HG03196 (cell line): ENCODE data around the gene PARVA.

ENCODE experiments used
- ATAC-seq: cut with Tn5 transposase; IDR thresholded peaks from one replicate; pipeline ENCODE4 v1.9.1; 2021; ENCODE audit not compliant: unreplicated experiment

Gene PARVA

DNA sequence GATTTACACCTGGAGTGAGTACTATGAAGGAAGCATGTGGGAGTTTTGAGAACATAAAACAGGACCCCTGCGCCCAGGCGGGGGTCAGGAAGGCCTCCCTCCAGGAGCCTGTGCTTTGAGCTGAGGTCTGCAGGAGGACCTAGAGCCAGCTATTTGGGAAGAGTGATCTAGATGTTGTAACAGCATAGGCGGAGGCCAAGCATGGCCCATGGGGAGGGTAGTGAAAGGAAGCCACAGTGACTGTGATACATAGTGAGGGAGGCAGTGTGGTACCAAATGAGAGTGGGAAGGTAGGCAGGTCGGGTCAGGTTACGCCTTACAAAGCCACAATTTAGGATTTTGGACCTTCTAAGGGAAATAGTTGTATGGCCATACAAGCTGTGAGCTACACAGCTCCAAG lies 147.5 kb downstream of the PARVA start:
- ATAC-seq = no peak

DNA sequence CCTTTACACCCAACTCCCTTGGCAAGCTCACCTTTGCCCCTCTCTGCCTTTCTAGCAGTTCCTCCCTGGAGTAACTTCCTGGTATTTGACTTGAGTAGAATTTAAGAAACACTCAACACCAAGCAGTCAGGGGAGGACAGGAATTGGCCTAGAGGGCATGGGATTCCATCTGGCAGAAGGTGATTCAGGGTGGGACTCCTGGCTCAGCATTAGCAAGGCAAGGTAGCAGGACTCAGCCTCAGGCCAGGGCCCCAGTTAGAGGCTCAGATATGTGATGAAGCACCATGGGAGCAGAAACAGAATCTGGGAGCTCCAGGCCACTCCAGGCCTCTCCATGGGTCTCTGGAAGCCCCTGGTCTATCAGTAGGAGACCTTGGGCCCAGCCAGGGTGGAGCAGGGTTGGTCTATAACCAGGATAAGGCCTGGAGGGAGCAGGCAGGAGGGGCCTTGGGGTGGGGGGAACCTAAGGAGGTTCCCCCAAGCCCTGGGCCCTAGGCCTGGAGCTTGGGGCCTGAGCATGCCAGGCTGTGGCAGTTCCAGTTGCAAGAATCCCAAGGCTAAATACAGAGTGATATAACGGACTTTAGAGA lies 148.2 kb downstream of the PARVA start:
- no peak for ATAC-seq

DNA sequence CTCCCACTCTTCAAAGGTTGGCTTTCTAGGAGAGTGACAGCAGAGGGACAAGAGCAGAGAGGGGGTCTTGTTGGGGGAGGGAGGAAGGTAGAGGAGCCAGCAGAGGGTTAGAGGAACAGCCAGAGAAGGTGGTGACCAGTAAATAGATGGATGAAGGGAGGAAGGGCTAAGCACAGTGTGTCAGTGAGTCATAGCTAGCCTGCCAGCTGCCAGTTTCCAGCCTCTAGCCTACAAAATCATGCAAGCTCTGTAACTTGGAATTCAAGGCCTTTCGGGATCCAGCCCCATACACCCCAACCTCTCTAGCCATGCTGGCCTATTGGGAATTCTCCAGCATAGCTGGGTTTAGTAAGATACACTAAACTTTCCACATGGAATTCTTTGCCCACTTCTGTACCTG lies 149.4 kb downstream of the PARVA start:
- no peak for ATAC-seq

DNA sequence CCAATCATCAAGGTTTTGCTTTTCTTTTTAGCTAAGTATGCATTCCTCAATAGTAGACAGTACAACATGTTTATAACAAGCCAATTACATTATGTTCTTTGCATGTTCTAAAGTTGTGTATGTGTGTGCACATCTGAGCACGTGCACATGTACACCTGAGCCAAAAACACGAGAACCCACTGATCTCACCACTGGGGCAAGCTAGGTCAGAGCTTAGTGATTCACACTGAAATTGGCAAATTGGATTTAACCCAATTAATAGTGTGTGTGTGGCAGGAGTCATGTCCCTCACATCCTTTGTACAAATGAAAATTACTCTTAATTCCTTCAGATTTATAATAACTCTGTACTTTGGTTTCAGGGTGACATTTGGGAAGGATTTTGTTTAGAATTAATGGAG lies 151.1 kb downstream of the PARVA start:
- ATAC-seq = no peak

DNA sequence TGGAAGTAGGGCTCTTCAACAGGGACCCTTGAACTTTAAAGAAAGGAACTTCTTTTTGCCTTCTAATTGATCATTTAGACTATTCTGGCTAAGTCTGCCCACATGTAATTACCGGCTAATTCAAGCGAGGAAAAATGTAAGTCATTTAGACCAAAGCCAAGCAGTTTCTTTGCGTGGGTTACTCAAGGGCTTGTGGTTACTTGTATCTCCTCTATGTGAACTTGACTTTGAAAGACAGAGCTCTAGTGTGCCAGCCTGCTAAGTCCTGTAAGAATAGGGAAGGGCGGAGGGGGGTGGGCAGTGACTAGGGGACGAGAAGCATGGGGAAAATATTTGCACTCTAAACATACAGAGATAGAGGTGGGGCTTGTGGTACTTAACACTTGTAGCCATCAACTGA lies 151.7 kb downstream of the PARVA start:
- no peak for ATAC-seq

DNA sequence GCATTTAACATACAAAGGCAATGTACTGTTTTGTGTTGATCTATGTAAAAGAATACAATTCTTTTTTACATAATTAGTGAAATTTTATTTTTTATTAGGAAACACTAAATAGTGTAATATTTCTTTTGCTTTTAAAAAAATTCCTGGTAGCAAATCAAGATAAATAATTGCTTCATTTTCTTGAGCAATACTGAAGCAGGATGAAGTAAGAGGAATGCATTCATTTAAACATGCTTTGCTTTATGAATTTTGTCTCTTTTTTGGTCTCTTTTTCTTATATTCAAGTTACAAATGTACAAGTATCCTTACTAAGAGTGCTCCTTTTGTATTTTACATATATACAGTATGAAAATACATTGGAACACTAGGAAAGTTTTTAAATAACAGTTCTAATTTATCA lies 152.4 kb downstream of the PARVA start:
- no peak for ATAC-seq

DNA sequence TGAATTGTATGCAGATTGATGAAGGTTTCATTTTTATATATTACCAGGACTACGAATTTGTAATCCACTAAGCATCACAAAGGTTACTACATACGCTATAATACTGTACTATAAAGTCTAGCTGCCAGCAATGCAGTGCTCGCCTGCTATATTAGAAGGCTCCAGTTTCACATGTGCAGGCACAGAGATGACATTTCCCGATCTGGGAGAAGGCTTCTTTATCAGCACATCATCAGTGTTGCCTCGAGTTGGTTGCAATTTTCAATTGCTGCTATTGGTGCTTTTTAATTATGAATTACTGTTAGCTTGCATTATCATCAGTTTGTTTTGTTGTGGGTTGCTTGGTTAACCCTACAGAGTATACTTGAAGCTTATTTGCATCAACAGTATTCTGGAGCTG lies 153.6 kb downstream of the PARVA start:
- no peak for ATAC-seq

DNA sequence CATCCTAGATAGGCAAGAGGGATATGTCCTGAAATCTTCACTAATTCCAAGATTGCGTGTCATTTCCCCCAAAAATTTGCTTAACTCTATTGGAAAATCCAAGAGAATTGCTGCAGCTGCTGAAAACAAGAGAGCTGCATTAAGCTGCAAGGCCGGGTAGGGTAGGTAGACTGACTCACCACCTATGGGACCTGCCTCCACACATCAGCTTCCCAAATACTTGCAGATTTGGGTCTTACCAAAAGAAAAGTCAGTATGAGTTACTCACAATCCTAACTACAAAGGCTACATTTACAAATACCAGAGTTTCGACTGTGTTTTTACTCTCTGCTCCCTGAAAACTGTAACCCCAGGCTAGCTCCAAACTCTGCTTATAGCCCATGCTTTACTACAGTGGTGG lies 154.3 kb downstream of the PARVA start:
- no peak for ATAC-seq

DNA sequence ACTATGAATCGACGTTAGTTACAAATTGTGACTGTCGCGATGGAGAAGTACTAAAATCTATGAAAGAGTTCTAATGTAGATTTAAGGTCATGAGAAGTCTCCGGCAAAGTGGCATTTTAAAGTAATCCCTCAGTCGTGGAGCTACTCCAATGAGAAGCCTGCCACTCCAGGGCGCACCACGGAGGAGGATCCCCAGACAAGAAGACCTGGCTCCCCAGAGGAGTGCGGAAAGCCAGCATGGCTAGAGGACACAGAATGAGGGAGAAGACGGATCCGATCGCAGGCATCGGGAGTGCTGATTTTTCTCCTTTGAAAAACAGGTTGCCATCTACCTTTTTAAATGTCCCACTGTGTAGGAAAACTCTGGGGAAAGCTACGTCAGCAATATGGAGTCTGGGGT lies 155.2 kb downstream of the PARVA start:
- ATAC-seq = no peak

DNA sequence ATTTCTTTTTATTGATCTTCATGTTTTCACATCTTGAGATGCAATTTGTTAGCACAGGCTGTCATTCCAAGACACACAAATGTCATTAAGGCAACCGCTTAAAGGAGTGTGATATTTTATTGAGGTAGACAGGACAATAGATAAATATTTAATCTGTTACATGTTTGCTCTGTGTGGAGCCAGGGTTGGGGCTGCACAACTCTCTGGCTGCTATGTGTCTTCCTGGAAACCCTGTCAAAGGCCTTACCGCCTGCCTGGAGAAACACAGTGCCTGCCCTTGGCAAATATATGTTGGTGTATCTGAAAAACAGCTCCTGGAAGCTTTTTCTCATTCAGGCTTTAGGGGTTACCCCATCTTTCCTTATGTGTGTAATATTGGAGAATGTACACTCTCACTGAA lies 157.2 kb downstream of the PARVA start:
- ATAC-seq = no peak

DNA sequence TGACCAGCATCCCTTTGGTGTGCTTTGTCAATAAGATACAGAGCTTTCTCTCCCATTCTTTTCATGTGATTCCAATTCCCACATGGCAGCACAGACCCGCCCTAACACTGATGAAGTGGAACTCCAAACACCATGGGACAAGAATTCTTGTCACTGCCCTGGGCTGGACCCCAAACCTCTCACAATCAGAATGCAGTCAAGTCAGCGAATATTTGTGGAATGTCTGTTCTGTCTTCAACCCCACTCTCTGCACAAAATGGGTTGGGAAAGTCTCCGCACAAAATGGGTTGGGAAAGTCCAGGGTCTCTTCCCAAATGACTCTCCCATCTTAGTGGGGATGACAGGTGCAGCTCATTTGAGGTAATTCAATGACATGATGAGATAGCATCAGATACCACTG lies 157.9 kb downstream of the PARVA start:
- no peak for ATAC-seq

DNA sequence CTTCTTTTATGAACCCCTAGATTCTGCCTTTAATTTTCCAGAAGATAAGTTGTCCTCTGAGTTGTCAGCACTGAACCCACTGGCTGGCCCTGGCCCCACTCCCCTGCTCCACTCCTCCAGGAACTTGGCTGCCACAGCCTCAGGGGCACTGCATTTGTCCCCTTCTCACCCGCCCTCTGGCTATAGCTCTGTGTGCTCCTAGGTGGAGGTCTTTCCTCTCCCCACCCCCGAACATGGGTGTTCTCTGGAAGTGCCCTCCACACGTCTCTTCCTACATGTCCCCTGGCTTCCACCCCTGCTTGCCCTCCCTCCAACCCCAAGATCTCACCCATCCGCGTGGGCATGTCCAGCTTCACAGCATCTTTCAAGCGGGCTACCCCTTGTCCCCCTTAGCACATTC lies 159.2 kb downstream of the PARVA start:
- no peak for ATAC-seq

DNA sequence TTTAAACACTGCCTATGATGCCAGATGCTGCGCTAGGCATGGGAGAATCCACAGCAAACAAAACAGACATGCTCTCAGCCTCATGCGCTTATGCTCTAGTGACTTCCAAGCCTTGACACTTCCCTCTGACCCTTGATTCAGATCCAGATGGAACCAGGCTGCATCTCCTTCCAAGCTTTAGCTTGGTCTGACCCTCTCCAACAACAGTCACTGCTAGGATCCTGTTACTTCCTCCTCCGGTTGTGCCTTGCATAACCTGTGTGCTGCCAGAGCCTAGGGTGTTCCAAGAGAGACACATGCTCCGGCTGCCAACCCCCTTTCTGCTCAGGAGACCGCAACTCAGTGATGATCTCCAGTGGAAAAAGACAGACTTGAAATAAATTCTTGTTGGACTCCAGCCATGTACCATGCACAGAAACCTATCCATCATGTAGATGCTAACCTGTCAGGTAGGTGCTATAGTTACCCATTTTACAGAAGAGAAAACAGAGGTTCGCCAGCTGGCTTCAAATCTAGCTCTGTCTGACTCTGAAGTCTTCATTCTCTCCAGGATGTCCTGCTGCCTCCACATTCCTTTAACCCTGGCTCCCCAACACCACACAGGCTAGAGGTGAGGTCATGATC lies 160.5 kb downstream of the PARVA start:
- no peak for ATAC-seq

DNA sequence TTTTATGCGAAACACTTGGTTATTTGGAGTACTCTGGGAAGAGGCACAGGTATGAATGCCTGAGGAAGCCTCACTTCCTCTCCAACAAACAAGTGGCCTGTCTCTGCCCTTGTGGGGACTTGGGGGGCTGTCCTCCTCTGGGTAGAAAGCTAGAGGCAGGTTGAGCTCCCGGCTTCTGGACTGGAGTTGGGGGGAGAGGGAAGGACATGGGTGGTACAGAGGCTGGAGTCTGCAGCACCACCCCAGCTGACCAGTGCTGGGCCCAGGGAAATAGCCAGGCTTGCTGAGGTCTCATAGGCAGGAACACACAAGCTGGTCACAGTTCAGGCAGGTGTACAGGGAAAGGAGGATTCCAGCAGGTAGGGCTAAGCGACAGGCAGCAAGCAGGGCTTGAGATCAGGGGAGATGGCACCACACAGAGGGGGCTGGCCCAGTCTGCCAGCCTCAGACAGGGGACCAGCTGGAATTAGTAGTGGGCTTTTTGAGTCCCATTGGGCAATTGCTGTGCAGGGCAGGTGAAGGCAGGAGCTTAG lies 161.6 kb downstream of the PARVA start:
- ATAC-seq = no peak

DNA sequence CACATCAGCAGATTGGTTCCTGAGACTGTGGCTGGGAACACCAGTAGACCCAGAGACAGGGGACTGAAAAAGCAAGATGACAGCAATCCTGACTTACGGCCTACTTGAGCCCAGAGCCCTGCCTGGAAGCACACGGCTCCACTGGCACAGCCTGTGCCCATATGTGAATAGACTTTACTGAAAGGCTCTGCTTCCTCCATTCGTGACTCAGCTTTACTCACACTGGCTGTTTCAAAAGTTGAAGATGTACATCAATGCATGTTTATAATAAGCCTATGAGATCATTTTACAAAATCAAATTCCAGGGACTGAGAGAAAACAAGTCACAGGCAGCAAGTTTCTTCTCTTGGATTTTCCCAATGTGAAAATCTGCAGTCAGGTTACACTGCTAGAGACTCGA lies 162.2 kb downstream of the PARVA start:
- no peak for ATAC-seq

DNA sequence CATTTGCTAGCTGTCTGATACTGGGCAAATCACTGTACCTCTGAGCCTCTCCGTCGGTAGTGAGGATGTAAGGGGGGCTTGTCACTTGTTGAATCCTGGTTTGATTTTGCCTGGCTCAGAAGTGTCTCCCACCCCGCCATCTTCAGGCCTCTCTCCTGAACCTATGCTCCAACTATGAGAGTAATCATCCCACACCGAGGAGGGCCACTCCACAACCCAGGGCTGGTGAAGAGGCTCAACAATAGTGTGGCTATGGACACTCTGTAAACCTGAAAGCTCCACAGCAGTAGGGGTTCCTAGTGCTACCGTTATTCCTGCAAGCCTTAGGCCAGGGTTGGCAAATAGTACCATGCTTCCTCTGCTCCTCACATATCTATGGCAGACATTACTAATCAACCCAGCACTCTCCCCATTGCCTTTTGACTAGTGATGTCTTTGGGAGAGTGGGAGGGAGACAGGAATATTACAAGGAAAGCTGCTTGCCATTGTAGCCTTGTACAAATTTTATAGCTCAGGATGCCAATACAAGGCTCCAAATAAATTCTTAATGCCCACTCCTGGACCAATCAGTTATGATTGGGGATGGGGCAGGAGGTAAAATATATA lies 162.8 kb downstream of the PARVA start:
- no peak for ATAC-seq

DNA sequence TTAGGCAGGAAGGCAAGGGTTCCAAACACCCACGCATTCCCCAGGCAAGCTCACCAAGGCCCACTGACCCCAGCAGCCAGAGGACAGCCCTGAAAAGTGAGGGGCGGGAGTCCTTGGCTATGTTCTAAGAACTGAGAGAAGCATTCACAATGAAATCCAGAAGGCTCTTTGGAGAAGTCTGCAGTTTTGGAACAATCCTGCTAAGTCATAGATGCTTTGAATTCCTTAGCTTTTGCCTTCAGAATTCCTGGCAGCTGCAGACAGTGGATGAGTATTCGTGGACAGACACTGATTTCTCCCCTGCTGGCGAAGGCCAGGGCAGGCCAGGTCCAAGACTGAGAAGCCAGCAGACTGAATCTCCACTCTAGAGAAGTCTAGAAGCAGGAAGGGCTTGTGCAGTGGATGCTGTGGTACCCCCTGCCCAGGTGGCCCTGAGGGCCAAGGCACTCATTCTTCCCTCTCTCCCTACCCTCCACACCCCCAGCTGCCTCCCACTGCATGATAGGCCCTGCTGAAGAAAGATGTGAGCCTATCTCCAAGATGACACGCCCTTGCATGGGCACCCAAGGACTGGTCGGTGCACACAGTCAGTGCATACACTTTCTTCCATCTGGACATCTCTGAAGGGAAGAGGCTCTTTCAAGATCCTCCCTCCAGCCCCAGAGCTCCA lies 163.7 kb downstream of the PARVA start:
- ATAC-seq = no peak

DNA sequence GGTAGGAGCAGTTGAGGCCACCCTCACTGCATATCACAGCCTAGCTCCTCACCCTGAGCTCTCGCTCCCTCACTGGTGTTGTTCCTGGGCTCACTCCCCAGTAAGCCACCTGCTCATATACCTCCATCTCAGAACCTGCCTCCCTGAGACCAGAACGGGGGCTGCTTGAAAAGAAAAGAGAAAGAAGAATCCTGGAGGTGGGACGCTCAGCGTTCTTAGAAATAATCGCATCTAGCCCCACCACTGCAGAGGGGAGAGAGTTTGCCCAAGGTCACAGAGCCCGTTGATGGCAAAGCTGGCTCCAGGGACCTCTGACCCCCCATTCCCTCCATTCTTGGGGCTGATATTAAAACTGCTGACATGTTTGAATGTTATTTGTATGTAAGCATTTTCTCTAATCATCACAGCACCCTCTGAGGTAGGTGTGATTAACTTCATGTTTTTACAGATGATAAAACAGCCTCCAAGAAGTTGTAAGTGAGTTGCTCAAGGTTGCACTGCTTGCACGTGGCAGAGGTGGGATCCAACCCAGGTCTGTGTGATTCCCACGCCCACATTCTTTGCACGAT lies 164.3 kb downstream of the PARVA start:
- ATAC-seq = no peak

DNA sequence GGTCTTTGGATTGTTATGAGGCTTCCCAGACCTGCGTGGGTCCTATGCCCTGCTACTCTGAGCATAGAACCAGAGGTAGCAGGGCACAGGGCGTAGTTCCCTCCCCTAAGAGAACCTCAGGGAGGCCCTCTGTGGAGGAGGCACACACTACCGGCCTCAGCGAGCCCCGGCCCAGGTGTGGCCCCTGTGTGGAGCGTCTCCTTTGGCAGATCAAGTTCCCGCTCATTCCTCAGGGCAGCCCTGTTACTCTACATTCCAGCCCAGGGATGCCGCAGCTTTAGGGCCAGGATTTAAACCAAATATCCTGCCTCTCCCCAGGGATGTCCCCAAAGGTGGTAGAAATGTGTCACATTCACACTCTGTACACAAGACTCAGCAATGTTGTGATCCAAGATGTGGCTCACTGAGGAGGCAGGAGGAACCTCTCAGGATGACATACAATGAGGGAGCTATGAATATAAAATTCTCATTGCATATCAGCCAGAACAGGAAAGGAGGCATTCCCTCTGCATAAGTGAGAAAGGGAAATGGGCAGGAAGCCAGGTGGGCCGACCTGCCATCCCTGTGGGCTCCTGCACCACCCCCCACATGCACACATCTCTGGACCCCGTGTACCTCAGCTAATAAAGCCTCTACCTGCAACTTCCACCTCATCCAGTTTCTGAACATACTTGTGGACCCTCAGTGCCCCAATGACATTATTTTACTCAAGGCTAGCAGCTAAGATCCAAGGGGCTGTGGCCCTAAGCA lies 165.0 kb downstream of the PARVA start:
- ATAC-seq = no peak

DNA sequence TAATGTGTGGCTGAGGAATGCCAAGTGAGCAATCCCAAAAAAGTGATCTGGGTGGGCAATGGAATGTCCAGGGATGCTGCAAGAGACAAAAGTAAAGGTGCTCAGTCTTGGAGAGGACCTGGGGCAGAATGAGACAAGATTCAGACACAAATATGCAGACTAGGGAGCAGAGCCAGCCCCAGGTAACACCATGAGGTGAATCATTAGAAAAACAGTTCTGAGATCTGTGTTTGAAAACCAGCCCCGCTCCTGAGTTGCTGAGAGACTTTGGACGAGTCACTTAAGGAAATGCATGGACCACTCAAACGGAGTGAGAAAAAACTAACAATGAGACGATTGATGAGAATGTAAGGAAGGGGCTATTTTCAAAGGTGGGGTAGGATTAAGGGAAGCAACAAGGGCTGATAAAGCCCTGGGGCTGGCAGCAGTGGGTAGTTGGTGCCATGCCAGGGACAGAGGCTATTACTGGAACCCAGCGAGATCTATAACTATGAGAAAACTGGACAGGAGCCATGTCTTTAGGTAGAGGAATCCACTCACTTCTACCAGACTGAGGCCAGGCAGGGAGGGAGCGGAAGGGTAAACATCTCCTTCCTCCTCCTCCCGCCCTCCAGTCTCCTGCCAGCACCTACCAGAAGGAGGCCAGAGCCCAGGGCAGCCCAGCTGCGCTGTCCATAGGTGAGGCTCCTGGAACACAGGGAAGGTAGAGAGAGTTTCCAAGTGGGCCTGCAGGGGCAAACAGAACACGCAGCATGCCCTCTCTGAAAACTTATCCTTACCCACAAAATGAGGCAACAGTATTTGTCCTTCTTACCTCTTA lies 166.4 kb downstream of the PARVA start:
- no peak for ATAC-seq
